ENCODE data around the gene GADL1. TPM values are rescaled to one million over a fixed set of nuclear protein-coding genes. Genes with fewer than 3 reads are reported as not detected.
A peak's percentile ranks its signal among the peaks of the same experiment; 100 is the strongest.

GADL1 gene
- polyA plus RNA-seq, 4 donors = 2.8 to 4.3 (median 3.8) TPM

GRCh38 chr3:30698549-30698948 lies 195.9 kb downstream of the GADL1 start:
- no peak for DNase-seq (ENCODE audit: low read depth in 4 of 4, low spot score in 3 of 4)

GRCh38 chr3:30696896-30697295 lies 197.6 kb downstream of the GADL1 start:
- no peak for DNase-seq (ENCODE audit: low read depth in 4 of 4, low spot score in 3 of 4)

GRCh38 chr3:30696403-30696819 lies 198.1 kb downstream of the GADL1 start:
- no peak for DNase-seq (ENCODE audit: low read depth in 4 of 4, low spot score in 3 of 4)

GRCh38 chr3:30695302-30696061 lies 199.0 kb downstream of the GADL1 start:
- DNase-seq (ENCODE audit: low read depth in 4 of 4, low spot score in 3 of 4) = no peak

GRCh38 chr3:30694668-30695067 lies 199.8 kb downstream of the GADL1 start:
- no peak for DNase-seq (ENCODE audit: low read depth in 4 of 4, low spot score in 3 of 4)

- no peak for DNase-seq (ENCODE audit: low read depth in 4 of 4, low spot score in 3 of 4)
Observed at GRCh38 chr3:30694148-30694547, 200.3 kb downstream of the GADL1 start.

GRCh38 chr3:30693470-30694120 lies 200.9 kb downstream of the GADL1 start:
- DNase-seq (ENCODE audit: low read depth in 4 of 4, low spot score in 3 of 4) = peak in 1 of 4 donors; percentile 58

GRCh38 chr3:30692498-30693130 lies 201.8 kb downstream of the GADL1 start:
- DNase-seq (ENCODE audit: low read depth in 4 of 4, low spot score in 3 of 4) = no peak

- no peak for DNase-seq (ENCODE audit: low read depth in 4 of 4, low spot score in 3 of 4)
Observed at GRCh38 chr3:30691944-30692343, 202.5 kb downstream of the GADL1 start.

- DNase-seq (ENCODE audit: low read depth in 4 of 4, low spot score in 3 of 4) = no peak
Observed at GRCh38 chr3:30691249-30691880, 203.1 kb downstream of the GADL1 start.

- DNase-seq (ENCODE audit: low read depth in 4 of 4, low spot score in 3 of 4) = no peak
Observed at GRCh38 chr3:30690199-30690598, 204.3 kb downstream of the GADL1 start.

- DNase-seq (ENCODE audit: low read depth in 4 of 4, low spot score in 3 of 4) = no peak
Observed at GRCh38 chr3:30688776-30689641, 205.5 kb downstream of the GADL1 start.

GRCh38 chr3:30687930-30688570 lies 206.4 kb downstream of the GADL1 start:
- no peak for DNase-seq (ENCODE audit: low read depth in 4 of 4, low spot score in 3 of 4)

GRCh38 chr3:30686799-30687198 lies 207.7 kb downstream of the GADL1 start:
- no peak for DNase-seq (ENCODE audit: low read depth in 4 of 4, low spot score in 3 of 4)

- DNase-seq (ENCODE audit: low read depth in 4 of 4, low spot score in 3 of 4) = no peak
Observed at GRCh38 chr3:30686176-30686575, 208.3 kb downstream of the GADL1 start.

- DNase-seq (ENCODE audit: low read depth in 4 of 4, low spot score in 3 of 4) = no peak
Observed at GRCh38 chr3:30685267-30685667, 209.2 kb downstream of the GADL1 start.

- no peak for DNase-seq (ENCODE audit: low read depth in 4 of 4, low spot score in 3 of 4)
Observed at GRCh38 chr3:30684356-30684755, 210.1 kb downstream of the GADL1 start.

GRCh38 chr3:30683769-30684168 lies 210.7 kb downstream of the GADL1 start:
- DNase-seq (ENCODE audit: low read depth in 4 of 4, low spot score in 3 of 4) = no peak

GRCh38 chr3:30682434-30683155 lies 211.9 kb downstream of the GADL1 start:
- no peak for DNase-seq (ENCODE audit: low read depth in 4 of 4, low spot score in 3 of 4)
